ENCODE data around the gene TRIM63.

Gene TRIM63

DNA sequence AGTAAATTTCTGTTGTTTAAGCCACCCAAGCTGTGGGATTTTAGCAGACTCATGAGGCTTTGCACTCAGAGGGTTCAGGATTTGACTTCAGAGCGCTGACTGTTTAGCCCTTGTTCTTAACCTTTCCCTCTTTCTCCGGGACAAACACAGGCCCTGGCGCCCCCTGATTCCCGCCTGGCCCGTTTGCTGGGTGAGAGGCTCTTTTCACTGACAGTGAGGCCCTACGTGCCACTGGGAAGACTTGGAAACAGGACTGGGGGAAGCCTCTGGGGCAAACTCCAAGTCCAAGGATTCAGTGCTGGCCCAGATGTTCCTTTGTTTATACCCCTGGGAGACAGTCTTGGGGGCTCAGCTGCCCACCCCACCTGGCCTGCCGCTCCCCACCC lies 11.7 kb upstream of the TRIM63 start:
- no peak overlapping the region for H3K4me3 Mint-ChIP-seq
- peaks cover 20% of the 10 kb centered on the region for H3K4me1 Mint-ChIP-seq
- H3K27ac Mint-ChIP-seq: no peak overlapping the region
- CTCF ChIA-PET: no interaction called here
- H3K36me3 Mint-ChIP-seq: no peaks in the 10 kb centered on the region
- no peak for DNase-seq
- H3K27me3 Mint-ChIP-seq: peaks cover 73% of the 10 kb centered on the region
- no peaks in the 10 kb centered on the region for H3K9me3 Mint-ChIP-seq

DNA sequence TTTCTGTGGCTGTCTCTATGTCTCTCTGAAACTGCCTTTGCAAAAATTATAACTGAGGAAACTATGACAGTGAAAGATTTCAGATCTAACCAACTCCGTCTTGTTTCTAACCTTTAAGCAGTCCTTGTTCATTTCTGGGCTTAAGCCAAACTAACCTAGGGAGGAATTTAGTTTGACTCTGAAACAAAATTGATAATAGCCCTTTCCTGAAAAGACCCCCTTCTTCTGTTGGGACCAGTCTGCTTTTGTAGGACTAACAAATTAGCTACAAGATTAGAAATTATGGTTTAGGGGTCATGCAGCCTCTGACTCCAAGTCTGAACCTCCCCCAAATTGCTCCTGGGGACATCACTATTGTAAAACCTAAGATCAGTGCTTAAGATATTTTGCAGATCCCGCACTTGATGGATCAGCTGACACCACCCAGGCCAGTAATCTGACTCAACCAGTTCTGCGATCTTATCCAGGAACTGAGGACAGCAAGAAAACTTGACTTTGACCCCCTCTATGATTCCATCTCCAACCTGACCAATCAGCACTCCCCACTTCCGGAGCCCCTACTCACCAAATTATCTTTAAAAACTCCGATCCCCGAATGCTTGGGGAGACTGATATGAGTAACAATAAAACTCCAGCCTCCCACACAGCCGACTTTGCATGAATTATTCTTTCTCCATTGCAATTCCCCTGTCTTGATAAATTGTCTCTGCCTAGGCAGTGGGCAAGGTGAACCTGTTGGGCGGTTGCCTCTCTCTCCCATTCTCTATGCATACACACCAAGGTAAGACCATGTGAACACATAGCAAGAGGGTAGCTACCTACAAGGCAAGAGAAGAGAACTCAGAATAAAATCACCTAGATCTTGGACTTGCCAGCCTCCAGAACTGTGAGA lies 11.1 kb upstream of the TRIM63 start:
- DNase-seq: no peak
- CTCF ChIA-PET: no interaction called here
- Mint-ChIP-seq H3K4me3 (no peak overlapping the region), H3K27me3 (peaks cover 74% of the 10 kb centered on the region), H3K27ac (no peak overlapping the region), H3K36me3 (no peaks in the 10 kb centered on the region), H3K4me1 (peaks cover 20% of the 10 kb centered on the region), H3K9me3 (no peaks in the 10 kb centered on the region)

DNA sequence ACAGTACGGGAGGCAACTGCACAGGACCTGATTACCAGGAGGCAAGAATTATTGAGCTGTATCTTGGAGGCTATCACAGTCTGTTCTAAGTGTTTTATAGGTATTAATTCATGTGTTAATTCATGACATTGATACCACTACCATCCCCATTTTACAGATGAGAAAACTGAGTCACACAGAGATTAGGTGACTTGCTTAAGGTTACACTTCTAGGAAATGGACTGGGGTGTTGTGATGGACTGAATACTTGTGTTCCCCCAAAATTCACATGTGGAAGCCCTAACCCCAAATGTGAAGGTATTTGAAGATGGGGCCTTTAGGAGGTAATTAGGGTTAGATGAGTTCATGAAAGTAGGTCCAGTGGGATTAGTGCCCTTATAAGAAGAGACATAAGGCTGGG lies 10.1 kb upstream of the TRIM63 start:
- CTCF ChIA-PET: no interaction called here
- Mint-ChIP-seq H3K27ac (no peak overlapping the region), H3K27me3 (peaks cover 74% of the 10 kb centered on the region), H3K9me3 (no peaks in the 10 kb centered on the region), H3K4me1 (peaks cover 20% of the 10 kb centered on the region), H3K36me3 (no peaks in the 10 kb centered on the region), H3K4me3 (no peak overlapping the region)
- DNase-seq: no peak

- Mint-ChIP-seq H3K9me3 (no peaks in the 10 kb centered on the region), H3K27me3 (peaks cover 81% of the 10 kb centered on the region), H3K36me3 (no peaks in the 10 kb centered on the region), H3K27ac (no peak overlapping the region), H3K4me1 (peaks cover 20% of the 10 kb centered on the region), H3K4me3 (no peak overlapping the region)
- CTCF ChIA-PET: no interaction called here
- no peak for DNase-seq
Measured at GRCh38 chr1:26075421-26076144, 8.2 kb upstream of the TRIM63 start.

GRCh38 chr1:26072305-26072704 lies 4.9 kb upstream of the TRIM63 start:
- H3K4me1 Mint-ChIP-seq: peaks cover 20% of the 10 kb centered on the region
- no peak overlapping the region for H3K4me3 Mint-ChIP-seq
- H3K27me3 Mint-ChIP-seq: peaks cover 85% of the 10 kb centered on the region

GRCh38 chr1:26070963-26071342 lies 3.5 kb upstream of the TRIM63 start:
- Mint-ChIP-seq H3K27me3 (peaks cover 89% of the 10 kb centered on the region), H3K27ac (no peak overlapping the region), H3K4me1 (peaks cover 11% of the 10 kb centered on the region), H3K4me3 (no peak overlapping the region), H3K9me3 (no peaks in the 10 kb centered on the region), H3K36me3 (no peaks in the 10 kb centered on the region)
- CTCF ChIA-PET: interaction anchor here (1.0 kb wide), 1 partner anchor 36 kb away, joined by 3 read pairs; no protein-coding TSS in a partner anchor
- no peak for DNase-seq

More at GRCh38 chr1:26072305-26072704, 4.9 kb upstream of the TRIM63 start:
- Mint-ChIP-seq H3K9me3 (no peaks in the 10 kb centered on the region), H3K36me3 (no peaks in the 10 kb centered on the region), H3K27ac (no peak overlapping the region)
- CTCF ChIA-PET: no interaction called here
- DNase-seq: no peak

GRCh38 chr1:26070296-26070962 lies 3.0 kb upstream of the TRIM63 start:
- no peak overlapping the region for H3K27ac Mint-ChIP-seq
- peaks cover 89% of the 10 kb centered on the region for H3K27me3 Mint-ChIP-seq
- no peak overlapping the region for H3K4me3 Mint-ChIP-seq
- H3K9me3 Mint-ChIP-seq: no peaks in the 10 kb centered on the region
- peaks cover 6% of the 10 kb centered on the region for H3K4me1 Mint-ChIP-seq
- no peak for DNase-seq
- CTCF ChIA-PET: interaction anchor here (1.1 kb wide), 1 partner anchor 8 kb away, joined by 3 read pairs; no protein-coding TSS in a partner anchor
- no peaks in the 10 kb centered on the region for H3K36me3 Mint-ChIP-seq

DNA sequence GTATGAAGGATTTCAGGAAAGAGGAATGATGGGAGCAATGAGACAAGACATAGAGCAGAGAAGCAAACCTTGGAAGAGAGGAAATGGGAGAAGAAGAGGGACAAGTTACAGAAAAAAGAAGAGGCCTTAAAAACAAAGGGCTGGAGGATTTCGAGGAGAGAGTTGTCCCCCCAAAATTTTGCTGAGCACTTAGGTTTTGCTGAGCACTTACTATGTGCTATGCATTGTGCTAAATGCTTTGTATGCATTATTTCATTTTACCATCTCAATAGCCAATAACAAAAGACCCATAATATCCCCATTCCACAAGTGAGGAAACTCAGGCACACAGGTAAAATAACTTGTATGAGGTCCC lies 2.5 kb upstream of the TRIM63 start:
- Mint-ChIP-seq H3K27me3 (peaks cover 88% of the 10 kb centered on the region), H3K4me1 (peaks cover under 1% of the 10 kb centered on the region), H3K9me3 (no peaks in the 10 kb centered on the region), H3K27ac (no peak overlapping the region), H3K4me3 (no peak overlapping the region), H3K36me3 (no peaks in the 10 kb centered on the region)
- CTCF ChIA-PET: interaction anchor here (1.1 kb wide), 1 partner anchor 8 kb away, joined by 3 read pairs; no protein-coding TSS in a partner anchor
- no peak for DNase-seq

DNA sequence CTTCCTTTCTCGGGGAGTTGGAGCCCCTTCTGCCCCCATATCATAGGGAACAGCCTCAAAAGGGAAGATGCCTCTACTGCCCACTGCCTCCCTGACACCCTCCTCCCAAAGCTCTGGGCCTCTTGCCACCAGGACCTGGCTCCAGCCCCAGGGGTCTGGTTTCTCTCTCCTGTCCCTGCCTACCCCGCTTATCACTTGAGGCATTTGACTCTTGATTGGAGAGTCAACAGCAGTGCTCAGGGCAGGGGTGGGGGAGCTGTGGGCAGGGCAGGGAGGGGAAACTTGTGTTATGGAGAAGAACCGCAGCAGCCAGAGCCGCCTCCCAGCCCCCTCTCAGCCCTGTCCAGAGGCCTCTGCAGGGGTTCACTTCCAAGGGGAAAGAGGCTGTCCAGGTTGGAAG lies 573 bp downstream of the TRIM63 start:
- peaks cover 79% of the 10 kb centered on the region for H3K27me3 Mint-ChIP-seq
- H3K36me3 Mint-ChIP-seq: no peaks in the 10 kb centered on the region
- no peak overlapping the region for H3K27ac Mint-ChIP-seq
- H3K4me1 Mint-ChIP-seq: no peaks in the 10 kb centered on the region
- CTCF ChIA-PET: interaction anchor here (1.3 kb wide), 1 partner anchor 30 kb away, joined by 3 read pairs; no protein-coding TSS in a partner anchor
- DNase-seq: no peak
- H3K9me3 Mint-ChIP-seq: no peaks in the 10 kb centered on the region
- no peak overlapping the region for H3K4me3 Mint-ChIP-seq

GRCh38 chr1:26066160-26066559 lies 1.3 kb downstream of the TRIM63 start:
- CTCF ChIA-PET: interaction anchor here (1.3 to 1.7 kb wide), 2 partner anchors 30 to 351 kb away, joined by 3 to 5 read pairs; no protein-coding TSS in a partner anchor
- no peak overlapping the region for H3K4me3 Mint-ChIP-seq

DNA sequence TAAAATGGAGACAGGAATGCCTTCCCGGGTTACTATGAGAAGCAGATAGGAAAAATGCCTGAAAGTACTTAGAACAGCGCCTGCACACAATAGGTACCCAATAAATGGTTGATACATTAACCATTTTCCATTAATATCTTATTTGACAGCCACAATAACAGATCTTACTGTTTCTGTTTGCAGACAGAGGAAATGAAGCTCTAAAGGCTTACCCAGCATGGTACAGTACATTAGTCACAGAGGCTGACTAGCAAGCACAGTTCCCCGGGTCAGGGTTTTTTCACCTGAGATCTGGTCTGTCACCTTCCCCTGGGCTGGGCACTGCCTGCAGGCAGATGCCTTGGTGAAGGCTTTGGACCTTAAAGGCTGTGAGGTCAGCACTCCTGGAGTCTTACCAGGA lies 2.9 kb downstream of the TRIM63 start:
- CTCF ChIA-PET: interaction anchor here (1.7 kb wide), 1 partner anchor 353 kb away, joined by 5 read pairs; no protein-coding TSS in a partner anchor

More at GRCh38 chr1:26066160-26066559, 1.3 kb downstream of the TRIM63 start:
- no peaks in the 10 kb centered on the region for H3K9me3 Mint-ChIP-seq
- DNase-seq: no peak
- peaks cover 76% of the 10 kb centered on the region for H3K27me3 Mint-ChIP-seq
- no peaks in the 10 kb centered on the region for H3K36me3 Mint-ChIP-seq
- H3K4me1 Mint-ChIP-seq: no peaks in the 10 kb centered on the region
- no peak overlapping the region for H3K27ac Mint-ChIP-seq

DNA sequence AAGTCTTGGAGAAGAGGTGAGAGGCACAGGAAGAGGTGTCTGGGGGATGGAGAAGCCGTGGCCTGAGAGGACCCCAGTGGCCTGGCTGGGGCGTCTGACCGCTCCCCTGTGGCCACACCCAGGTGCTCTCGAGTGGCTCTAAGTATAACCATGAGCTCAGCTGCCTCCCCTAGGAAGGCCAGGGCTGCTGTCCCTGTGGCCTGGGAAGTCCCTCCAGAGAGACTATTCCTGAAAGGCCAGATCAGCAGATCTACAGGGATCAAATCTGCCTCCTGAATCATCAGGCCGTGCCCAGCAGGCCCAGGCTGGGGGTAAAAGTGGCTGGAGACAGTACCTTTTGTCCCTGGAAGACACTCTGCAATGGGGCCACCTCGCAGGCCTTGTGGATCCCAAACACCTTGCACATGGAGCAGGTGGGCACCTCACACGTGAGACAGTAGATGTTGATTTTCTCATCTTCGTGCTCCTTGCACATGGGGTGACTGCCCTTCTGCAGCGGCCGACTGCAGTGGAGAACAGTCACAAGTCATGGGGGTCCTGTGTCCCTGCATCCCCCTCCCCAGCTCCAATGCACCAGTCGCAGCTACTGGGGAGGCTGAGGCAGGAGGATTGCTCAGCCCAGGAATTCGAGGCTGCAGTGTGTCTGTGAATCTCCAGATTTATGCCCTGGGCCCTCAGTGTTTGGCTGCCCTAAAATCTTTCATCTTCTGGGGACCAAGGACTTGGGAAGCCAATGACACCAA lies 6.4 kb downstream of the TRIM63 start:
- no peak overlapping the region for H3K27ac Mint-ChIP-seq
- H3K27me3 Mint-ChIP-seq: peaks cover 69% of the 10 kb centered on the region
- CTCF ChIA-PET: no interaction called here

More for the DNA sequence above, 2.9 kb downstream of the TRIM63 start:
- no peaks in the 10 kb centered on the region for H3K36me3 Mint-ChIP-seq
- H3K27me3 Mint-ChIP-seq: peaks cover 78% of the 10 kb centered on the region
- H3K4me3 Mint-ChIP-seq: no peak overlapping the region
- no peaks in the 10 kb centered on the region for H3K9me3 Mint-ChIP-seq
- DNase-seq: no peak
- H3K4me1 Mint-ChIP-seq: no peaks in the 10 kb centered on the region
- H3K27ac Mint-ChIP-seq: no peak overlapping the region

DNA sequence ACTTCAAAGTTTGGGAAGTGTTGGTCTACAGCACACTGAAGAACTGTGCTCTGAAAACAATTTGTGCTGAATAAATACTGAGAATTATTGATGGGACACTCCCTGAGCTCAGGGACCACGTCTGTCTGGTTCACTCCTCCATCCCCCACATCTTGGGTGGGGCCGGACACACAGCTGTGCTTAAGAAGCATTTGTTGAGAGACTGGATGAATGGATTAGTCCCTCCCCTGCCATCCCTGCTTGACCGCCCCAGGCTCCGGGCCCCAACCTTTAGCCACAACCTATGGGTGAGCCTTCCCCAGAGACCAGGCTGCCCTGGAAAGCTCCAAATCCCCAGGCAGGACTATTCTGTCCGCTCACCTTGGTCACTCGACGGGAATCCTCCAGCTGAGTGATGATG lies 7.5 kb downstream of the TRIM63 start:
- no peaks in the 10 kb centered on the region for H3K4me1 Mint-ChIP-seq
- no peak overlapping the region for H3K27ac Mint-ChIP-seq
- H3K27me3 Mint-ChIP-seq: peaks cover 72% of the 10 kb centered on the region
- H3K4me3 Mint-ChIP-seq: no peak overlapping the region
- CTCF ChIA-PET: no interaction called here
- H3K36me3 Mint-ChIP-seq: no peaks in the 10 kb centered on the region
- no peak for DNase-seq
- H3K9me3 Mint-ChIP-seq: no peaks in the 10 kb centered on the region

More for the DNA sequence above, 6.4 kb downstream of the TRIM63 start:
- no peak for DNase-seq
- Mint-ChIP-seq H3K4me1 (no peaks in the 10 kb centered on the region), H3K4me3 (no peak overlapping the region), H3K36me3 (no peaks in the 10 kb centered on the region), H3K9me3 (no peaks in the 10 kb centered on the region)

Measured in activated naive CD4-positive, alpha-beta T cell treated with anti-CD3 and anti-CD28 coated beads, Interleukin-2, amount 10 ng/mL, durations not matched to agents 7 days and 5 days (primary cell).